Measurements from ENCODE around the gene MEI4. TPM values are rescaled to one million over a fixed set of nuclear protein-coding genes. Genes with fewer than 3 reads are reported as not detected.

MEI4 gene
- total RNA-seq, 6 experiments from 2014 or later = 0.12 to 1.1 (median 0.22) TPM

- Histone ChIP-seq H3K27me3 (no peaks in the 10 kb centered on the region), H3K4me1 (peaks cover 0 to 15% (median 5%) of the 10 kb centered on the region in 4 donors), H3K36me3 (no peaks in the 10 kb centered on the region), H3K9me3 (no peaks in the 10 kb centered on the region), H3K4me3 (no peak overlapping the region), H3K27ac (peak overlapping the region in 2 of 3 donors; percentile 57 to 84)
- ATAC-seq (peak; percentile 81 to 97 (median 88)), DNase-seq (peak in 1 of 3 donors; percentile 43)
- WGBS (ENCODE audit: insufficient coverage, low coverage, low lambda C conversion rate, missing lambda C conversion rate) = 35% methylated on average over 5 of the region's 6 CpGs
- TF ChIP-seq, protein P1, sequence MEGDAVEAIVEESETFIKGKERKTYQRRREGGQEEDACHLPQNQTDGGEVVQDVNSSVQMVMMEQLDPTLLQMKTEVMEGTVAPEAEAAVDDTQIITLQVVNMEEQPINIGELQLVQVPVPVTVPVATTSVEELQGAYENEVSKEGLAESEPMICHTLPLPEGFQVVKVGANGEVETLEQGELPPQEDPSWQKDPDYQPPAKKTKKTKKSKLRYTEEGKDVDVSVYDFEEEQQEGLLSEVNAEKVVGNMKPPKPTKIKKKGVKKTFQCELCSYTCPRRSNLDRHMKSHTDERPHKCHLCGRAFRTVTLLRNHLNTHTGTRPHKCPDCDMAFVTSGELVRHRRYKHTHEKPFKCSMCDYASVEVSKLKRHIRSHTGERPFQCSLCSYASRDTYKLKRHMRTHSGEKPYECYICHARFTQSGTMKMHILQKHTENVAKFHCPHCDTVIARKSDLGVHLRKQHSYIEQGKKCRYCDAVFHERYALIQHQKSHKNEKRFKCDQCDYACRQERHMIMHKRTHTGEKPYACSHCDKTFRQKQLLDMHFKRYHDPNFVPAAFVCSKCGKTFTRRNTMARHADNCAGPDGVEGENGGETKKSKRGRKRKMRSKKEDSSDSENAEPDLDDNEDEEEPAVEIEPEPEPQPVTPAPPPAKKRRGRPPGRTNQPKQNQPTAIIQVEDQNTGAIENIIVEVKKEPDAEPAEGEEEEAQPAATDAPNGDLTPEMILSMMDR (IDR thresholded peaks at IDR 0.05) = no peak
- TF ChIP-seq POLR2A (IDR thresholded peaks at IDR 0.05) = no peak
- intact Hi-C loops (cut with DNase I) = no loop called here
Measured at GRCh38 chr6:77796824-77797809, 144.3 kb downstream of the MEI4 start.

GRCh38 chr6:77812304-77812703 is 159.5 kb downstream of the MEI4 start:
- DNase-seq = no peak
- H3K4me1 ChIP-seq = peaks cover 0 to 21% (median 0%) of the 10 kb centered on the region in 4 donors
- TF ChIP-seq POLR2A (IDR thresholded peaks at IDR 0.05) = no peak
- WGBS (ENCODE audit: insufficient coverage, low coverage, low lambda C conversion rate, missing lambda C conversion rate) = 82% methylated on average over 1 of the region's 1 CpG
- no peaks in the 10 kb centered on the region for H3K9me3 ChIP-seq
- no peaks in the 10 kb centered on the region for H3K27me3 ChIP-seq
- no peak for ATAC-seq
- H3K27ac ChIP-seq = no peak overlapping the region
- no peaks in the 10 kb centered on the region for H3K36me3 ChIP-seq
- intact Hi-C loops (cut with DNase I) = no loop called here
- H3K4me3 ChIP-seq = no peak overlapping the region

- intact Hi-C loops (cut with DNase I) = no loop called here
- WGBS (ENCODE audit: insufficient coverage, low coverage, low lambda C conversion rate, missing lambda C conversion rate) = 83% methylated on average over 1 of the region's 1 CpG
- TF ChIP-seq, protein P1 (IDR thresholded peaks at IDR 0.05) = no peak
- TF ChIP-seq POLR2A (IDR thresholded peaks at IDR 0.05) = no peak
Measured at GRCh38 chr6:77813090-77813489, 160.3 kb downstream of the MEI4 start.

GRCh38 chr6:77814119-77814518 is 161.3 kb downstream of the MEI4 start:
- TF ChIP-seq, protein P1 (IDR thresholded peaks at IDR 0.05) = no peak
- no peak for TF ChIP-seq POLR2A (IDR thresholded peaks at IDR 0.05)
- DNase-seq (no peak), ATAC-seq (peak in 1 of 4 donors; percentile 25)
- H3K27me3 ChIP-seq = no peaks in the 10 kb centered on the region
- intact Hi-C loops (cut with DNase I) = no loop called here
- H3K4me3 ChIP-seq = no peak overlapping the region
- peaks cover 0 to 21% (median 0%) of the 10 kb centered on the region in 4 donors for H3K4me1 ChIP-seq
- no peaks in the 10 kb centered on the region for H3K9me3 ChIP-seq
- WGBS (ENCODE audit: insufficient coverage, low coverage, low lambda C conversion rate, missing lambda C conversion rate) = 85% methylated on average over 1 of the region's 1 CpG
- H3K36me3 ChIP-seq = no peaks in the 10 kb centered on the region
- no peak overlapping the region for H3K27ac ChIP-seq

More at GRCh38 chr6:77813090-77813489, 160.3 kb downstream of the MEI4 start:
- Histone ChIP-seq H3K4me3 (no peak overlapping the region), H3K4me1 (peaks cover 0 to 21% (median 0%) of the 10 kb centered on the region in 4 donors), H3K36me3 (no peaks in the 10 kb centered on the region), H3K27me3 (no peaks in the 10 kb centered on the region), H3K27ac (no peak overlapping the region), H3K9me3 (no peaks in the 10 kb centered on the region)
- ATAC-seq (no peak), DNase-seq (no peak)

- peaks cover 0 to 18% (median 0%) of the 10 kb centered on the region in 4 donors for H3K4me1 ChIP-seq
- no peaks in the 10 kb centered on the region for H3K9me3 ChIP-seq
- no peak overlapping the region for H3K27ac ChIP-seq
- no peaks in the 10 kb centered on the region for H3K27me3 ChIP-seq
- TF ChIP-seq POLR2A (IDR thresholded peaks at IDR 0.05) = no peak
- no peaks in the 10 kb centered on the region for H3K36me3 ChIP-seq
- H3K4me3 ChIP-seq = no peak overlapping the region
- ATAC-seq (peak; percentile 37 to 65 (median 50)), DNase-seq (no peak)
- intact Hi-C loops (cut with DNase I) = no loop called here
Measured at GRCh38 chr6:77815531-77815930, 162.7 kb downstream of the MEI4 start.
